OCI-LY7 (cell line): Measurements from ENCODE around the gene TCEA3. TPM values are rescaled to one million over a fixed set of nuclear protein-coding genes. Genes with fewer than 3 reads are reported as not detected.

ENCODE experiments used
- BruUV-seq: library from RNA; stranded (reverse); fragments of 400-500 nt; replicated peaks from 2 replicates; lab custom pipeline; 2021; lab: Mats Ljungman, UMichigan
- CTCF ChIA-PET: fragments of 300-600 bp; sonication (Branson Sonifier 250); formaldehyde crosslinking; loops from one replicate; lab custom pipeline; 2022; ENCODE audit warnings: antibody characterized with exemption; ENCODE audit not compliant: unreplicated experiment; lab: Charles Lee
- POLR2A ChIA-PET: fragments of 300-600 bp; sonication (Branson Sonifier 250); formaldehyde crosslinking; loops from one replicate; lab custom pipeline; 2022; ENCODE audit warnings: antibody characterized with exemption; lab: Charles Lee
- DNase-seq: peaks from one replicate; pipeline ENCODE4 v3.0.0-alpha.2; 2015; ENCODE audit warnings: low spot score
- H2AFZ ChIP-seq: fragments of 200-600 bp; sonication (generic), shearing (Covaris generic); 2 replicates; pipeline ENCODE4 v1.6.1; 2014; ENCODE audit warnings: mild to moderate bottlenecking, antibody characterized with exemption, low read length, moderate library complexity
- H3K27ac ChIP-seq: fragments of 200-600 bp; sonication (generic); 2 replicates; pipeline ENCODE4 v1.5.1; 2014; ENCODE audit warnings: mixed run types, low read depth, mild to moderate bottlenecking, moderate library complexity, low read length, inconsistent platforms; ENCODE audit not compliant: poor library complexity, severe bottlenecking
- H3K36me3 ChIP-seq: fragments of 200-600 bp; sonication (generic); 2 replicates; pipeline ENCODE4 v1.6.1; 2014; ENCODE audit warnings: mild to moderate bottlenecking, antibody characterized with exemption, low read length, moderate library complexity, mixed read lengths; ENCODE audit not compliant: insufficient read depth
- H3K4me1 ChIP-seq: fragments of 200-600 bp; sonication (generic); 2 replicates; pipeline ENCODE4 v1.5.1; 2014; ENCODE audit warnings: mild to moderate bottlenecking, low read length; ENCODE audit not compliant: insufficient read depth, poor library complexity, severe bottlenecking
- H3K4me2 ChIP-seq: fragments of 200-600 bp; sonication (generic); 2 replicates; pipeline ENCODE4 v1.6.1; 2014; ENCODE audit warnings: mild to moderate bottlenecking, low read length
- H3K4me3 ChIP-seq: fragments of 200-600 bp; sonication (generic); 2 replicates; pipeline ENCODE4 v1.5.1; 2014; ENCODE audit warnings: mild to moderate bottlenecking, low read depth, low read length; ENCODE audit not compliant: poor library complexity, severe bottlenecking
- H3K79me2 ChIP-seq: fragments of 200-600 bp; sonication (generic); 2 replicates; pipeline ENCODE4 v1.6.1; 2016; ENCODE audit warnings: low read depth, mild to moderate bottlenecking, low read length, moderate library complexity, mixed read lengths; ENCODE audit not compliant: insufficient read depth
- H3K9me2 ChIP-seq: fragments of 200-600 bp; sonication (generic); 2 replicates; pipeline ENCODE4 v1.6.1; 2016; ENCODE audit warnings: mild to moderate bottlenecking, low read length, mixed read lengths; ENCODE audit not compliant: insufficient read depth
- H3K9me3 ChIP-seq: fragments of 200-600 bp; sonication (generic); 2 replicates; pipeline ENCODE4 v1.6.1; 2014; ENCODE audit warnings: mild to moderate bottlenecking, mixed run types, low read length, mixed read lengths
- H4K20me1 ChIP-seq: fragments of 200-600 bp; sonication (generic); 2 replicates; pipeline ENCODE4 v1.6.1; 2014; ENCODE audit warnings: mild to moderate bottlenecking, antibody characterized with exemption, low read length, moderate library complexity, mixed read lengths; ENCODE audit not compliant: insufficient read depth
- EZH2phosphoT487 ChIP-seq: fragments of 200-600 bp; sonication (generic); IDR thresholded peaks from 2 replicates; pipeline ENCODE4 v1.6.1; 2018; ENCODE audit warnings: low read depth, borderline replicate concordance, mild to moderate bottlenecking, mixed run types, antibody characterized with exemption, low read length, moderate library complexity, mixed read lengths
- intact Hi-C: fragments of 100-400 bp; cut with micrococcal nuclease; formaldehyde crosslinking; loops from one replicate; pipeline ENCODE4 v1.10.0; 2022; ENCODE audit not compliant: unreplicated experiment
- total RNA-seq, 2 experiments: library from RNA; depleted of rRNA in 1 of 2; stranded (reverse); fragments of >200 nt in 1 of 2; shearing (Covaris generic) in 1 of 2; gene quantifications; 2 replicates each; pipeline ENCODE4 v1.2.3, GENCODE V29; 2014 to 2022
- TF ChIP-seq, protein P1 (sequence below): fragments of 200-600 bp; sonication (generic); conservative IDR thresholded peaks from 2 replicates; pipeline ENCODE4 v1.5.1; 2014; ENCODE audit warnings: mild to moderate bottlenecking, antibody characterized with exemption, low read length, moderate library complexity, mixed read lengths

Gene TCEA3
- total RNA-seq, 2 experiments from 2014 or later: not detected

DNA sequence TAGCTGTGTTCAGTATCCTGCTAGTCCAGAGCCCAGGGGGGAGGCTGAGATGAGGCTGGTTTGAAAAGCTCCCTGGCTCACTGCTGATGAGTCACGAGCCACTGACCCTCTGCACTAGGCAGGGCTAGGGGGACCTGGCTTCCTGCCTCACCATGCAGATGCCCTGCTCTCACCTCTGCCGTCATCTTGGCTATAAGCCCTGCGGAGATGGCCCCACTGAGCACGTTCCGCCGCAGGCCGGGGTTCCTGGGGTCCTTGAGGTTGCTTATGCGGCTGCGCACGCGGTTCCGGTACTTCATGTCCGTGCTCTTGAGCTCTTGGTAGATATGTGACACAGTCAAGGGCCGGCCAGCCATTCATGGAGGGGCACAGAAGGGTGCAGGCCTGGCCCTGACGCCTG, 30.8 kb downstream of the TCEA3 start:
- intact Hi-C loops: no loop called here
- H3K36me3 ChIP-seq: no peaks in the 10 kb centered on the region
- no TSS peak for BruUV-seq
- no peaks in the 10 kb centered on the region for H4K20me1 ChIP-seq
- H3K4me2 ChIP-seq: no peak overlapping the region
- no peaks in the 10 kb centered on the region for H3K4me1 ChIP-seq
- DNase-seq: no peak
- no peak overlapping the region for H3K4me3 ChIP-seq
- ChIA-PET POLR2A (no interaction called here), CTCF (no interaction called here)
- no peaks in the 10 kb centered on the region for H3K9me2 ChIP-seq
- no peaks in the 10 kb centered on the region for H3K79me2 ChIP-seq
- H3K9me3 ChIP-seq: no peaks in the 10 kb centered on the region
- no peak overlapping the region for H2AFZ ChIP-seq
- no peak for TF ChIP-seq EZH2phosphoT487
- TF ChIP-seq, protein P1, sequence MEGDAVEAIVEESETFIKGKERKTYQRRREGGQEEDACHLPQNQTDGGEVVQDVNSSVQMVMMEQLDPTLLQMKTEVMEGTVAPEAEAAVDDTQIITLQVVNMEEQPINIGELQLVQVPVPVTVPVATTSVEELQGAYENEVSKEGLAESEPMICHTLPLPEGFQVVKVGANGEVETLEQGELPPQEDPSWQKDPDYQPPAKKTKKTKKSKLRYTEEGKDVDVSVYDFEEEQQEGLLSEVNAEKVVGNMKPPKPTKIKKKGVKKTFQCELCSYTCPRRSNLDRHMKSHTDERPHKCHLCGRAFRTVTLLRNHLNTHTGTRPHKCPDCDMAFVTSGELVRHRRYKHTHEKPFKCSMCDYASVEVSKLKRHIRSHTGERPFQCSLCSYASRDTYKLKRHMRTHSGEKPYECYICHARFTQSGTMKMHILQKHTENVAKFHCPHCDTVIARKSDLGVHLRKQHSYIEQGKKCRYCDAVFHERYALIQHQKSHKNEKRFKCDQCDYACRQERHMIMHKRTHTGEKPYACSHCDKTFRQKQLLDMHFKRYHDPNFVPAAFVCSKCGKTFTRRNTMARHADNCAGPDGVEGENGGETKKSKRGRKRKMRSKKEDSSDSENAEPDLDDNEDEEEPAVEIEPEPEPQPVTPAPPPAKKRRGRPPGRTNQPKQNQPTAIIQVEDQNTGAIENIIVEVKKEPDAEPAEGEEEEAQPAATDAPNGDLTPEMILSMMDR: no peak
- no peak overlapping the region for H3K27ac ChIP-seq

- BruUV-seq: no TSS peak
- TF ChIP-seq, protein P1: no peak
- H3K4me2 ChIP-seq: no peak overlapping the region
- no peaks in the 10 kb centered on the region for H4K20me1 ChIP-seq
- POLR2A ChIA-PET: no interaction called here
- intact Hi-C loops: no loop called here
- H3K4me3 ChIP-seq: no peak overlapping the region
- no peaks in the 10 kb centered on the region for H3K9me2 ChIP-seq
- H3K36me3 ChIP-seq: no peaks in the 10 kb centered on the region
- CTCF ChIA-PET: no interaction called here
- H3K79me2 ChIP-seq: no peaks in the 10 kb centered on the region
- H3K9me3 ChIP-seq: no peaks in the 10 kb centered on the region
- no peak overlapping the region for H3K27ac ChIP-seq
- H2AFZ ChIP-seq: no peak overlapping the region
- no peak for DNase-seq
- no peaks in the 10 kb centered on the region for H3K4me1 ChIP-seq
Observed at GRCh38 chr1:23392125-23392855, 32.3 kb downstream of the TCEA3 start.

DNA sequence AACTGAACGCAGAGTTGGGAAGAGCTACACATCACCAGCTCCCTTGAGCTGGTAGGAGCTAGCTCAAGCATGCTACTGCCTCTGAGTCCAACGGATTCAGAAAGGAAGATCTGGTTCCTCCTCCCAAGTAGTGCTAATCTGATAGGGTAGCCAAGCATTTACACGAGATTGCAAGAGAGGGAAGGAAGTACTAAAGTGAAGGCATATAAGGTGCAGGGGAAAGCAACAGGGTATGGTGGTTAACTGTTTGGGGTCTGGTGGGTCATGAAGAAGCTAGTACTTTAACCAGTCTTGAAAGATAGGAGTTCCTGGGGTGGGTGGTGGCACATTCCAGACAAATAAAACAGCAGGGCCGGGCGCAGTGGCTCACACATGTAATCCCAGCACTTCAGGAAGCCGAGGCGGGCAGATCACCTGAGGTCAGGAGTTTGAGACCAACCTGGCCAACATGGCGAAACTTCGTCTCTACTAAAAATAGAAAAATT, 34.7 kb downstream of the TCEA3 start:
- POLR2A ChIA-PET: no interaction called here
- H4K20me1 ChIP-seq: no peaks in the 10 kb centered on the region
- intact Hi-C loops: no loop called here
- no peaks in the 10 kb centered on the region for H3K9me2 ChIP-seq
- no peaks in the 10 kb centered on the region for H3K36me3 ChIP-seq
- H3K9me3 ChIP-seq: no peaks in the 10 kb centered on the region
- TF ChIP-seq, protein P1: no peak
- no peaks in the 10 kb centered on the region for H3K4me1 ChIP-seq
- no peaks in the 10 kb centered on the region for H3K79me2 ChIP-seq
- BruUV-seq: no TSS peak
- H3K4me2 ChIP-seq: no peak overlapping the region
- no peak for DNase-seq
- CTCF ChIA-PET: no interaction called here
- H3K27ac ChIP-seq: no peak overlapping the region
- no peak overlapping the region for H3K4me3 ChIP-seq
- no peak overlapping the region for H2AFZ ChIP-seq
